ENCODE data around the gene ARV1.
"Not testable (repeated sequence)": the region's sequence is repeated elsewhere in the genome, so short reads cannot be mapped to it uniquely, and the experiment has no call there.

DNA sequence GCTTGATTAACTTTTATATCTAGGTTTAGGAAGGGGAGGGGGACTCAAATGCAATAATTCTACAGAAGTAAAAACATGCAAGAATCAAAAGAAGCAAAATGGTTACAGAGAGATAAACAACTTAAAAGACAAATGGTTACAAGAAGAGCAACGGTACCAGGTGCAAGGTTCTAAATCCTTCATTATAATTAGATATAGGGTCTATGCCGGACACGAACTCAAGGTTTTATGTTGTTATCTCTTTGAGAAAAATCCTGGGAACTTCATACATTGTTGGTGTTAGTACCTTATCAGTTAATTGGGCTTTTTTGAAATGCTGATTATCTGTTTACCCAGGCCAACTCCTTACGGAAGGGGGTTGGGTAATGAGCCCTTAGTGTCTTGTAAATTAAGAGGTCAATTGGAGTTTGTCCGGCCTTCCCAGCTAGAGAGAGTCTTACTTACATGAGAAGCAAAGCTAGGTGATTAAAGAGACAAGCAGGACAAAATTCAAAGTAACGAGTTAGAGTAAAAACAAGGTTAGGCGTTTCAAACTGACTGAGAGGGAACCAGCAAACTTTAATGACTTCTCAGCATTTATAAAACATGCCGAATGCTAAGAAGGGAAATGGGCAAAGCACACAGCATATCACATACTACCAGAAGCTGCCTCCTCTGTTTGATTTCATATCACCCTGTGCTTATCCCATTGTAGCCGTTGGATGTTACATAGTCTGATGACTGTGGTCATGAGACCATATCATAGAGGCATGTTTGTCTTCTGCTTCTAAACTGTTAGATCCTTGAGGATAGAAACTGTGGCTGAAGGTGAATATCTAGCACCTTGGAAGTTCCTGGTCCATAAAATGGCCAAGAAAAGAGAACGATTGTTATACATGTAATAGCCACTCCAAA is 6.0 kb downstream of the ARV1 start:
- not testable (repeated sequence) for TF ChIP-seq TAF1 (IDR thresholded peaks at IDR 0.05; ENCODE audit: low read depth)
- TF ChIP-seq, protein P1, sequence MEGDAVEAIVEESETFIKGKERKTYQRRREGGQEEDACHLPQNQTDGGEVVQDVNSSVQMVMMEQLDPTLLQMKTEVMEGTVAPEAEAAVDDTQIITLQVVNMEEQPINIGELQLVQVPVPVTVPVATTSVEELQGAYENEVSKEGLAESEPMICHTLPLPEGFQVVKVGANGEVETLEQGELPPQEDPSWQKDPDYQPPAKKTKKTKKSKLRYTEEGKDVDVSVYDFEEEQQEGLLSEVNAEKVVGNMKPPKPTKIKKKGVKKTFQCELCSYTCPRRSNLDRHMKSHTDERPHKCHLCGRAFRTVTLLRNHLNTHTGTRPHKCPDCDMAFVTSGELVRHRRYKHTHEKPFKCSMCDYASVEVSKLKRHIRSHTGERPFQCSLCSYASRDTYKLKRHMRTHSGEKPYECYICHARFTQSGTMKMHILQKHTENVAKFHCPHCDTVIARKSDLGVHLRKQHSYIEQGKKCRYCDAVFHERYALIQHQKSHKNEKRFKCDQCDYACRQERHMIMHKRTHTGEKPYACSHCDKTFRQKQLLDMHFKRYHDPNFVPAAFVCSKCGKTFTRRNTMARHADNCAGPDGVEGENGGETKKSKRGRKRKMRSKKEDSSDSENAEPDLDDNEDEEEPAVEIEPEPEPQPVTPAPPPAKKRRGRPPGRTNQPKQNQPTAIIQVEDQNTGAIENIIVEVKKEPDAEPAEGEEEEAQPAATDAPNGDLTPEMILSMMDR (IDR thresholded peaks at IDR 0.05; ENCODE audit: poor library complexity, severe bottlenecking) = not testable (repeated sequence)
